HL-60 (cell line): ENCODE results near the gene ZNF594.
"Not testable (repeated sequence)": the region's sequence is repeated elsewhere in the genome, so short reads cannot be mapped to it uniquely, and the experiment has no call there.

Experiments used
- DNase-seq, 2 experiments: peaks; one replicate each; pipeline ENCODE4 v3.0.0-alpha.2; 2010 to 2020; ENCODE audit warnings: low read depth in 1 of 2, low spot score in 1 of 2
- H3K27ac ChIP-seq: fragments of 250-450 bp; sonication (Bioruptor Pico); replicated peaks from 2 replicates; pipeline ENCODE4 v1.5.1; 2020; ENCODE audit warnings: mild to moderate bottlenecking, moderate library complexity
- H3K27me3 ChIP-seq: fragments of 250-450 bp; sonication (Bioruptor Pico); 2 replicates; pipeline ENCODE4 v1.5.1; 2021; ENCODE audit warnings: mild to moderate bottlenecking, moderate library complexity; ENCODE audit not compliant: insufficient read depth, poor library complexity, severe bottlenecking
- H3K4me3 ChIP-seq: replicated peaks from 2 replicates; pipeline ENCODE4 v1.5.1; 2011; ENCODE audit warnings: mild to moderate bottlenecking, control low read depth, low read length; ENCODE audit not compliant: insufficient read depth
- CTCF ChIP-seq: IDR thresholded peaks from one replicate; pipeline ENCODE4 v1.5.1; 2011; ENCODE audit warnings: low read length, control low read depth, inconsistent platforms; ENCODE audit not compliant: insufficient read depth
- GABPA ChIP-seq: IDR thresholded peaks from 2 replicates; pipeline ENCODE4 v1.6.1; 2012; ENCODE audit warnings: low read depth
- POLR2AphosphoS5 ChIP-seq: IDR thresholded peaks from 2 replicates; pipeline ENCODE4 v1.6.1; 2012; ENCODE audit warnings: low read depth
- REST ChIP-seq: IDR thresholded peaks from 2 replicates; pipeline ENCODE4 v1.6.1; 2012; ENCODE audit warnings: low read depth; ENCODE audit not compliant: insufficient replicate concordance
- SPI1 ChIP-seq: IDR thresholded peaks from 2 replicates; pipeline ENCODE4 v1.6.1; 2012; ENCODE audit warnings: low read depth, mild to moderate bottlenecking, borderline replicate concordance
- long read RNA-seq: library from polyadenylated mRNA; unstranded; transcript quantifications from one replicate; pipeline ENCODE4 v2.0.0, GENCODE V29; 2020

Gene ZNF594
- long read RNA-seq, full-length matches to known transcripts: 1 of 5 reads
- long read RNA-seq, partial matches to known transcripts: 0 of 5 reads
- long read RNA-seq, other reads (novel, unspliced or antisense): 4 of 5 reads

- peak within 1 kb of the TSS; percentile 73 for H3K27ac ChIP-seq
- H3K27me3 ChIP-seq: no peaks in the 10 kb centered on the region
- TF ChIP-seq GABPA: peak; percentile 69
- TF ChIP-seq SPI1: no peak
- peak; percentile 7 for TF ChIP-seq CTCF
- TF ChIP-seq POLR2AphosphoS5: peak; percentile 63; the same call in 1 of the 2 replicates
- no peak for TF ChIP-seq REST
- DNase-seq: peak; percentile 84 to 89
- H3K4me3 ChIP-seq: peak within 1 kb of the TSS; percentile 68
These were observed at the start of gene ZNF594 for GRCh38 chr17:5191541-5192417. TSS of gene ZNF594 (minus strand) at chr17:5191868. CDS start at chr17:5184256, 7,612 bp downstream.

GRCh38 chr17:5239769-5240168, 48.1 kb upstream of the ZNF594 start:
- not testable (repeated sequence) for DNase-seq, H3K27ac ChIP-seq, H3K4me3 ChIP-seq, H3K27me3 ChIP-seq

GRCh38 chr17:5238333-5238732, 46.7 kb upstream of the ZNF594 start:
- no peak overlapping the region for H3K4me3 ChIP-seq
- TF ChIP-seq REST (no peak), GABPA (no peak), SPI1 (no peak), CTCF (no peak), POLR2AphosphoS5 (no peak)
- H3K27ac ChIP-seq: no peak overlapping the region
- DNase-seq: no peak
- no peaks in the 10 kb centered on the region for H3K27me3 ChIP-seq

- H3K27ac ChIP-seq: no peak overlapping the region
These were observed 45.9 kb upstream of the ZNF594 start for GRCh38 chr17:5237541-5238016.

More at GRCh38 chr17:5237541-5238016, 45.9 kb upstream of the ZNF594 start:
- Histone ChIP-seq H3K27me3 (no peaks in the 10 kb centered on the region), H3K4me3 (no peak overlapping the region)
- TF ChIP-seq CTCF (peak; percentile 18), GABPA (no peak), SPI1 (no peak)
- peak in 1 of 2 experiments; percentile 58 for DNase-seq
